ENCODE data around the gene TUBA4A. TPM values are rescaled to one million over a fixed set of nuclear protein-coding genes. Genes with fewer than 3 reads are reported as not detected.

The TUBA4A gene
- total RNA-seq, 1 donor, result 25.6 TPM

- DNase-seq (ENCODE audit: low read depth), result no peak
- no peak overlapping the region for H3K4me3 ChIP-seq (ENCODE audit: low read depth, low read length)
- no peak for TF ChIP-seq CTCF (IDR thresholded peaks at IDR 0.05; ENCODE audit: insufficient read depth, low read length)
These were observed 39.6 kb downstream of the TUBA4A start for GRCh38 chr2:219214141-219214540.

DNA sequence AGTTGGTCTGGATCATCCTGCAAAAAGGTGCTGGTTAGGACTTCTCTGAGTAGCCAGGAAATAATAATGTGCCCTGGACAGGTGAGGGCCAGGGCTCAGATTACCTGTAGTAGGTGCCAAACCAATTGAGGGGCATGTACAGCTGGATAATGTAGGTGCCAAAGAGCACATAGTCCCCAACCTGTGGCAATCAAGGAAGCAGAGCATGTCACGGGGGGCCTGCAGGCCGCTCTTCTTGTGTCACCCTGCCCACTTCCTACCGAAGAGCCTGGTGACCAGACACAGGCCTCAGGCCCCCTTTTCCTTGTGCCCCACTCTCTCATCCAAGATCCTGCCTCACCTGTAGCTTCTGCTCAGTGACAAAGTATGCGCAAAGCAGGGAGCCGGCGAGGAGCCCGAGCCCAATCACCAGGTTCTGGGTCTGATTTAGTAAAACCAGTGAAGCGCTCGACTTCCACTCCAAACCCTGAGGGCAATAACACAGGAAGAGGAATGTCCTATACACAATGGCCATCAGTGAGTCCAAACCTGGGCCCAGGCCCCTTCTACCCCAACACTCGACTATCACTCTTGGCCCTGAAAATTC is 40.1 kb downstream of the TUBA4A start:
- H3K4me3 ChIP-seq (ENCODE audit: low read depth, low read length), result no peak overlapping the region
- no peak for TF ChIP-seq CTCF (IDR thresholded peaks at IDR 0.05; ENCODE audit: insufficient read depth, low read length)
- no peak for DNase-seq (ENCODE audit: low read depth)

- H3K4me3 ChIP-seq (ENCODE audit: low read depth, low read length), result no peak overlapping the region
- no peak for DNase-seq (ENCODE audit: low read depth)
- TF ChIP-seq CTCF (IDR thresholded peaks at IDR 0.05; ENCODE audit: insufficient read depth, low read length), result no peak
These were observed 40.7 kb downstream of the TUBA4A start for GRCh38 chr2:219213026-219213415.

- no peak for TF ChIP-seq CTCF (IDR thresholded peaks at IDR 0.05; ENCODE audit: insufficient read depth, low read length)
- no peak overlapping the region for H3K4me3 ChIP-seq (ENCODE audit: low read depth, low read length)
- DNase-seq (ENCODE audit: low read depth), result no peak
These were observed 42.8 kb downstream of the TUBA4A start for GRCh38 chr2:219210886-219211362.

GRCh38 chr2:219210196-219210885 is 43.4 kb downstream of the TUBA4A start:
- DNase-seq (ENCODE audit: low read depth), result no peak
- no peak for TF ChIP-seq CTCF (IDR thresholded peaks at IDR 0.05; ENCODE audit: insufficient read depth, low read length)

GRCh38 chr2:219209236-219210195 is 44.2 kb downstream of the TUBA4A start:
- TF ChIP-seq CTCF (IDR thresholded peaks at IDR 0.05; ENCODE audit: insufficient read depth, low read length), result no peak
- no peak overlapping the region for H3K4me3 ChIP-seq (ENCODE audit: low read depth, low read length)
- no peak for DNase-seq (ENCODE audit: low read depth)

More at GRCh38 chr2:219210196-219210885, 43.4 kb downstream of the TUBA4A start:
- H3K4me3 ChIP-seq (ENCODE audit: low read depth, low read length), result no peak overlapping the region

Measured in fibroblast of the aortic adventitia (primary cell).